ENCODE data around the gene MTREX. TPM values are rescaled to one million over a fixed set of nuclear protein-coding genes. Genes with fewer than 3 reads are reported as not detected.

MTREX gene
- total RNA-seq, 6 experiments from 2014 or later = 65.1 to 78.2 (median 70.1) TPM

GRCh38 chr5:55440188-55440646, 132.4 kb downstream of the MTREX start:
- Mint-ChIP-seq H3K27me3 (ENCODE audit: insufficient read depth) (peaks cover 2% of the 10 kb centered on the region), H3K9me3 (no peaks in the 10 kb centered on the region; the same call in 1 of the 2 replicates), H3K4me3 (peak overlapping the region; percentile 52), H3K36me3 (ENCODE audit: low read depth) (peaks cover 37% of the 10 kb centered on the region), H3K27ac (peak overlapping the region; percentile 81), H3K4me1 (ENCODE audit: low read depth) (peaks cover 42% of the 10 kb centered on the region)
- DNase-seq = peak; percentile 46
- no peak for TF ChIP-seq CTCF (IDR thresholded peaks at IDR 0.05)

- Mint-ChIP-seq H3K4me1 (ENCODE audit: low read depth) (peaks cover 40% of the 10 kb centered on the region), H3K4me3 (no peak overlapping the region), H3K9me3 (no peaks in the 10 kb centered on the region; the same call in 1 of the 2 replicates), H3K36me3 (ENCODE audit: low read depth) (peaks cover 27% of the 10 kb centered on the region), H3K27me3 (ENCODE audit: insufficient read depth) (peaks cover 2% of the 10 kb centered on the region), H3K27ac (peak overlapping the region; percentile 47)
- no peak for TF ChIP-seq CTCF (IDR thresholded peaks at IDR 0.05)
- DNase-seq = no peak
Observed at GRCh38 chr5:55441107-55441771, 133.4 kb downstream of the MTREX start.

DNA sequence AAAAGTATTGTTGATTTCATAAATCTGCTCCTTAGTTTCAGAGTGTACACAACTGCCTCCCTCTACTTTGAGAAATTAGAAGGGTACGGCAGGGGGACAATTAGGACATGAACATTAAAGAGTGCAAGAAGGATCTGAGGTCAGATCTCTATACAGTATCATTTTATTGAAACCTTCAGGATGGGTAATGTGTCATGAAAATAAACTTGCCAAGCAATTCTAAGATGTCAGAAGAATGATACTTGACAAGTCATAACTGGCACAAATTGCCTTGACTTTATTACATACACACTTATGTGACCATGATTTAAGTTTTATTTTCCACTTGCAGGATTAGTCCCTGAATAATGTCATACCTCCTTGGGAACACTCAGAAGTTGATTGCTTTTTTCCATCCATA, 134.2 kb downstream of the MTREX start:
- Mint-ChIP-seq H3K9me3 (no peaks in the 10 kb centered on the region; the same call in 1 of the 2 replicates), H3K4me3 (no peak overlapping the region), H3K27ac (no peak overlapping the region), H3K36me3 (ENCODE audit: low read depth) (peaks cover 24% of the 10 kb centered on the region), H3K27me3 (ENCODE audit: insufficient read depth) (peaks cover 2% of the 10 kb centered on the region), H3K4me1 (ENCODE audit: low read depth) (peaks cover 37% of the 10 kb centered on the region)
- TF ChIP-seq CTCF (IDR thresholded peaks at IDR 0.05) = no peak
- DNase-seq = no peak

DNA sequence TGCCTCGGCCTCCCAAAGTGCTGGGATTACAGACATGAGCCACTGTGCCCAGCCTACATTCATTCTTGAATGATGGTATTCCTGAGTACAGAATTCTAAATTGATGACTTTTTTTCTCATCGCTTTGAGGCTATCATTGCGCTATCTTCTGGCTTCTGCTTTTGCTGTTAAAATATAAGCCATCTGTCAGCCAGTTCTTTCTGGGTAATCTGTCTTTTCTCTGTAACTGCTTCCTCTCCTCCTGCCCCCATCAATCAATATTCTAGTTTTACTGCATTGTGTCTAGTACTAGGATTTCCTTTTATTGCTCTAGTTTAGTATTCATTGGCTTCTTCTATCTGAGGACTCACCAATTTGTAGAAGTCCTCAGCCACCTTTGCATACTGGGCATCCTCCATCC, 138.0 kb downstream of the MTREX start:
- no peak for DNase-seq
- no peak overlapping the region for H3K4me3 Mint-ChIP-seq

DNA sequence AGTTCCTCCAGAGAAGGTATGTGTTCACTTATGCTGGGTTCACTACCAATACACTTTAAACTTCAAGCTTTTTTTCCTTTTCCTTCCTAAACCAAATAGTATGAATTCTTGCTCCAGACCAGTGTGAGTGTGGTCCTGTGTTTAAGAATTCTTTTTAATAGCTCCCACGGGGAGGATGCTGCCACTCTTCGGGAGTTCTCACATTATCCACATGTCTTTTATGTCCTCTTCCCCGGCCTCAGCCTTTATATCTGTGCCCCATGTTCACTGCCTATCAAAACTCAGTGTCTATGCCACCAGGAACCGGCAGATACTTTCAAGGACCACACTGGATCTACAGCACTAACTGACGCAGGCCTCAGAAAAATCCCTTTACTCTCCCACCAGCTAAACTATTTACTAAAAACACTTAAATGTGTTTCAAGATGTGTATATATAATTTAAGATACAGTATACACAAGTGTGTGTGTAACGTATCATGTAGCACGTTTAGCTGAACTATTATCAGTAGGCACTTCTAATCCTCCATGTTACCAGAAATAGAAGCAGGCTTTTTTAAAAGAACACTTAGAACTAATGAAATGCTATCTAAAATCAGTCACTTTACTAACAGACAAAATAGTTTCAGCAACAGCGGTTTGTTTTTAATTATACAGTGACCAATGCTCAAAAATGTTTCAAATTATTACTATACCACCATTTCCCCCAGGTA, 139.0 kb downstream of the MTREX start:
- H3K36me3 Mint-ChIP-seq (ENCODE audit: low read depth) = no peaks in the 10 kb centered on the region; the same call in 1 of the 2 replicates
- H3K4me3 Mint-ChIP-seq = no peak overlapping the region
- no peak overlapping the region for H3K27ac Mint-ChIP-seq
- H3K27me3 Mint-ChIP-seq (ENCODE audit: insufficient read depth) = no peaks in the 10 kb centered on the region; the same call in 1 of the 2 replicates
- TF ChIP-seq CTCF (IDR thresholded peaks at IDR 0.05) = no peak
- no peaks in the 10 kb centered on the region for H3K9me3 Mint-ChIP-seq
- peaks cover 18% of the 10 kb centered on the region for H3K4me1 Mint-ChIP-seq (ENCODE audit: low read depth)
- no peak for DNase-seq

More for the DNA sequence above, 138.0 kb downstream of the MTREX start:
- Mint-ChIP-seq H3K9me3 (no peaks in the 10 kb centered on the region), H3K27me3 (ENCODE audit: insufficient read depth) (no peaks in the 10 kb centered on the region; the same call in 1 of the 2 replicates), H3K27ac (no peak overlapping the region), H3K4me1 (ENCODE audit: low read depth) (peaks cover 18% of the 10 kb centered on the region), H3K36me3 (ENCODE audit: low read depth) (no peaks in the 10 kb centered on the region; the same call in 1 of the 2 replicates)
- no peak for TF ChIP-seq CTCF (IDR thresholded peaks at IDR 0.05)

Data from HFFc6 (cell line).